SKM-1 (cell line): Measurements from ENCODE around the gene NSMCE1.
"Not testable (repeated sequence)": the region's sequence is repeated elsewhere in the genome, so short reads cannot be mapped to it uniquely, and the experiment has no call there.

Source experiments
- DNase-seq: peaks from one replicate; lab custom pipeline; 2025; ENCODE audit not compliant: unreplicated experiment; lab: John Stamatoyannopoulos, UW

The NSMCE1 gene

DNA sequence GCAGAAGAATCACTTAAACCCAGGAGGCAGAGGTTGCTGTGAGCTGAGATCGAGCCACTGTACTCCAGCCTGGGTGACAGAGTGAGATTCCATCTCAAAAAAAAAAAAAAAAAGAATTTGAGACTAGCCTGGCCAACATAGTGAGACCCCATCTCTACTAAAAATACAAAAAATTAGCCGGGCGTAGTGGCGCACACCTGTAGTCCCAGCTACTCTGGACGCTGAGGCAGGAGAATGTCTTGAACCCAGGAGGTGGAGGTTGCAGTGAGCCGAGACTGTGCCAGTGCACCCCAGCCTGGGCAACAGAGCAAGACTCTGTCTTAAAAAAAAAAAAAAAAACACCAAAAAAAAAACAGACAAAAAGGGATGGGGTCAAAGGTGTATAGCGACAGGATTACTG is 4.1 kb upstream of the NSMCE1 start:
- not testable (repeated sequence) for DNase-seq

- DNase-seq = no peak
Measured at GRCh38 chr16:27272076-27272475, 3.5 kb upstream of the NSMCE1 start.

- DNase-seq = no peak
Measured at GRCh38 chr16:27270349-27270748, 1.8 kb upstream of the NSMCE1 start.

DNA sequence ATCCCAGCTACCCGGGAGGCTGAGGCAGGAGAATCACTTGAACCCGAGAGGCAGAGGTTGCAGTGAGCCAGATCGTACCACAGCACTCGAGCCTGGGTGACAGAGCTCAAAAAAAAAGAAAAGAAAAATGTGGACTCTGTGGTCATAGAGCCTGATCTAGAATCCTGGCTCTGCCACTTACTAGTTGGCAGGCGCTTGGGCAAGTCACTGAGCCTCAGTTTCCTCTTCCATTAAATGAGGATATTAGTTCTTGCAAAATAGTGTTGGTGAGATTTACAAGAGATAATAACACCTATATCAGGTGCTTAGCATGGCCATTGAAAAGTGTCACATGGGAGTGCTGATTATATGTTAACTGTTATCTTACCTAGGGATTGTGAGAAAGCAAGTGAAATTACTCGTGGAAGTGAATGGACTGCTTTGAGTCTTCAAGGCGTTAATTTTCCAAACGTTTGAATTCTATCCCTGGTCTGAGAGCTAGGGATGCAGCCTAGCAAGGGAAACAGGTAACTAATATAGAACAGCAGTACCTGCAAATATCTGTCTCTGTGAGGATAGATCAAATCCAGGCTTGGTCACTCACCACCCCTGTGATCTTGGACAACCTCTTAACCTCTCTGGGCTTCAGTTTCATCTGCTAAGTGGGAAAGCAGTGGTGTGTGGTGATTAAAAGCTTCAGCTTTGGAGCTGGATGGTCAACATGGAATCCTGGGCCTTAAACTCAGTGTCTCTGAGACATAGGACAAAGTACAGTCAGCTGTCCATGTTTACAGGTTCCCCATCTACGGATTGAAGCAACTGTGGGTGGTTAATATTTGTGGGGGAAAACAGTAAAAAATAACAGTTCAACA is 953 bp upstream of the NSMCE1 start:
- no peak for DNase-seq

- DNase-seq = no peak
Measured at GRCh38 chr16:27267037-27267677, 1.4 kb downstream of the NSMCE1 start.

- no peak for DNase-seq
Measured at GRCh38 chr16:27265982-27266381, 2.6 kb downstream of the NSMCE1 start.

DNA sequence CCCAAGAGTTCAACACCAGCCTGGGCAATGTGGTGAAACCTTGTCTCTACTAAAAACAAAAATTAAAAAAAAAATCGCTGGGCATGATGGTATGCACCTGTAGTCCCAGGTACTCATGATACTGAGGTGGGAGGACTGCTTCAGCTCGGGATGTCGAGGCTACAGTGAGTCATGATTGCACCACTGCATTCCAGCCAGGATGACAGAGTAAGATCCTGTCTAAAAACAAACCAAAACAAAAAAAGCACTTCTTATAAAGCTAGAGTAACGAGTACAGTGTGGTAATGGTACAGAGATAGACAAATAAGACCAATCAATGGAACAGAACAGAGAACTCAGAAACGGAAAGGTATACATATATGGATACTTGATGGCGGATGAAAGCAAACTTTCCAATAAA is 4.4 kb downstream of the NSMCE1 start:
- no peak for DNase-seq

- DNase-seq = peak; percentile 22
Measured at GRCh38 chr16:27262904-27263423, 5.6 kb downstream of the NSMCE1 start.

- DNase-seq = no peak
Measured at GRCh38 chr16:27259710-27260109, 8.9 kb downstream of the NSMCE1 start.

DNA sequence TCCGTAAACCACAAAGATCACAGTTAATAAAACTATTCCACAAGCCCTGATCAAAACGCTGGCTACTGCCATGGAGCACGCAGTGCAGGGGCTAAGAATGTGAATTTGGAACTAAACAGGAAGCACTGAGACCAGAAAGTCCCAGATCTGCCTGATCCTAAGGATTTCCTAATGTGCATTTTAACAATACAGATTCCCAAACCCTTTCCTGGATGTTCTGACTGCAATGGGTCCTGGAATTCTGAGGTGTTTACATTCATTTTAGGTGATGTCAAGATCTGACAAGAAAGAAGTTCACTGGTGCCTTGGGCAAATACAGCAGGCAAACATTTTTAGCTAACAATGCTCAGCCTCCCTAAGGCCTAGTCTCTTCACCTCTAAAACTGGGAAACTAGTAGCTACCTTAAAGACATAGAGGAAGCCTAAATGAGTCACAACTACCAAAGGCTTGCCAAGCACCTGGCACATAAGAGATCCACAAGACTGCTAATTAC is 10.3 kb downstream of the NSMCE1 start:
- no peak for DNase-seq

DNA sequence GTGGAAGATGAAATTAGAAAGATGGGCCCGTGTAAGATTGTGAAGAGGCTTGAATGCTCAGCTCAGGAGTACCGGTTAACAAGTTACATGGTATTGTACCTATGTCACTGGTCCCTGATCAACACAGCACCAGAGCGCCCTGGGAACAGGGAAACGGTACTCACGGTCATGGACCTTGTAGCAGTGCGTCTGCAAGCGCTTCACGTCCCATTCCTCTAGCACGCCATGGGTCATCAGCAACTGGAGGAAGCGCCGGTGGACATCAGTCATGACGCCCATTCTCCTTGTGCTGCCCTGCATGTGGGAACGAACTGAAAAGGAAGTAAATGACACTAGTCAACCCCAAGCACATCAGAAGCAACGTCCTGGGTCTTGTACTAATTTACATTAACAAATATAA is 11.3 kb downstream of the NSMCE1 start:
- no peak for DNase-seq

GRCh38 chr16:27256861-27257260 is 11.7 kb downstream of the NSMCE1 start:
- no peak for DNase-seq

DNA sequence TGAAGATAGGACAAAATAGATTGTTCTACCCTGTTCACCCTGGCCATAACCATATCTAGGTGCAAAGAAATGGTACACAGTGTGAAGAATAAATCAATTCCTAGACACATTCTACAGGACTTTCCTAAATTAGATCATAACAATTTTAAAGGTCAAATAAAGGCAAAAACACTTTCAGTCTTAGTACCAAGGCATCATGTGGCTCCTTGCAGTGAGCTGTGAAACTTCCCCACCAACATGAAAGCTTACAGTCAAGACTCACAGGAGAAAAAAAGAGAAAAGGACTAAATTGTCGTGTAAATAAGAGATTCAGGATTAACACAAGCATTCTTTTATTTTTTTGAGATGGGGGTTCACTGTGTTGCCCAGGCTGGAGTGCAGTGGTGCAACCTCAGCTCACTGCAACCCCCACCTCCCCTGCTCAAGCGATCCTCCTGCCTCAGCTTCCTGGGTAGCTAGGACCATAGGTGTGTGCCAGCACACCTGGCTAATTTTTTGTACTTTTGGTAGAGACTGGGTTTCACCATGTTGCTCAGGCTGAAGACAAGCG is 14.2 kb downstream of the NSMCE1 start:
- no peak for DNase-seq

DNA sequence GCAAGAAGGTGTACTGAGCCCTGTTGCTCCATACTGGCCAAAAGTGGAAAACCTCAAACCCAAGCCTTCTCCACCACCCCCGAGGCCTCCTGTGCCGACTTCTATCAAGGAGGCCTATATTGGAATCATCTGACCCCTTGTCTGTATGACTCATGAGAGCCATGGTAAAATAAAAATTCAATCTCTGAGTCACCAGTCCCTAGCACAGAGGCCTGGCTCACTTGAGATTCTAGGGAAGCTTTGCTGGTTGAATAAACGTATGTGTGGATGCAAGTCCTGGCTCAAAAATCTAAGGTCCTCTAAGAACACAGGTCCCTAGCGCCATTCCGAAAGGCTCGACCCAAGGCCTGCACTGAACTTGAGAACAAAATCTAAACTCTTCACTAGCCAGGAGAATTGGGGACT is 15.0 kb downstream of the NSMCE1 start:
- DNase-seq = no peak

GRCh38 chr16:27252206-27252585 is 16.4 kb downstream of the NSMCE1 start:
- DNase-seq = no peak

- DNase-seq = no peak
Measured at GRCh38 chr16:27251541-27252205, 16.9 kb downstream of the NSMCE1 start.

DNA sequence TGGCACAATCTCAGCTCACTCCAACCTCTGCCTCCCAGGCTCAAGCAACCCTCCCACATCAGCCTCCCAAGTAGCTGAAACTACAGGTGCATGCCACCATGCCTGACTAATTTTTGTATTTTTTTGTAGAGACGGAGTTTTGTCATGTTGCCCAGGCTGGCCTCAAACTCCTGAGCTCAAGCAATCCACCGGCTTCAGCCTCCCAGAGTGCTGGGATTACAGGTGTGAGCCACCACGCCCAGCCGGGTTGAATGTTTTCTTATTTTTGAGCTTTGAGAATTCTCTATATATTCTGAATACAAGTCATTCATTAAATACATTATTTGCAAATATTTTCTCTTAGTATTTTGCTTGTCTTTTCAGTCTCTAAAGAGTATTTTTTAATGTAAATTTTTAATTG is 19.7 kb downstream of the NSMCE1 start:
- DNase-seq = not testable (repeated sequence)

DNA sequence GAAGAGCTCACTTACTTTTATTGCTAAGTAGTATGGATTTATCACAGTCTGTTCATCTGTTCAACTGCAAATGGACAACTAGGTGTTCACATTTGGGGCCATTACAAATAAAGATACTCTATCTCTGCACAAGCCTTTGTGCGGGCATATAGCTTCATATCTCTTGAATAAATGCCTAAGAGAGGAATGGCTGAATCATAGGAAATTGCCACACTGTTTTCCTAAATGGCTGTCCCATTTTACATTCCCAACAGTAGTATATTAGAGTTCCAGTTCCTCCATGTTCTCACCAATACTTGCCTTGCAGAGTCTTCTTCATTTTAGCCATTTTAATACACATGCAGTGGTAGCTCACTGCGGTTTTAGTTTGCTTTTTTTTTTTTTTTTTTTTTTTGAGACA is 20.5 kb downstream of the NSMCE1 start:
- no peak for DNase-seq

DNA sequence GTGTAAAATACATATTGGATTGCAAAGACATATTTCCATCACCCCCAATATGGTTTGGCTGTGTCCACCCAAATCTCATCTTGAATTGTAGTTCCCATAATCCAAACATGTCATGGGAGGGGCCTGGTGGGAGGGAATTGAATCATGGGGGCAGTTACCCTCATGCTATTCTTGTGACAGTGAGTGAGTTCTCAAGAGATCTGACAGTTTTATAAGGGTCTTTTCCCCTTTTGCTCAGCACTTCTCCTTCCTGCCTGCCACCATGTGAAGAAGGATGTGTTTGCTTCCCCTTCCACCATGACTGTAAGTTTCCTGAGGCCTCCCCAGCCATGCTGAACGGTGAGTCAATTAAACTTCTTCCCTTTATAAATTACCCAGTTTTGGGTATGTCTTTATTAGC is 21.5 kb downstream of the NSMCE1 start:
- not testable (repeated sequence) for DNase-seq

DNA sequence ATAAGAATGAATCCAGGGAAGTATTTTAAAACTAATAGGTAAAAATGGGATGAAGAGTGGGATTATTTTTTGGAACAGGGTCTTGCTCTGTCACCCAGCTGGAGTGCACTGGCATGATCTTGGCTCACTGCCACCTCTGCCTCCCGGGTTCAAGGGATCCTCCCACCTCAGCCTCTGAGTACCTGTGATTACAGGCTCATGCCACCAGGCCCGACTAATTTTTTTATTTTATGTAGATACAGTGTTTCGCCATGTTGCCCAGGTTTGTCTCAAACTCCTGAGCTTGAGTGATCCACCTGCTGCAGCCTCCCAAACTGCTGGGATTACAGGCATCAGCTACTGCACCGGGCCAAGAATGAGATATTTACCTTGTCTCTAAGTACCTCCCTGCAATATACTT is 22.1 kb downstream of the NSMCE1 start:
- no peak for DNase-seq
